GM13976 (cell line): ENCODE results near the gene BMPR1B.
A peak's percentile ranks its signal among the peaks of the same experiment; 100 is the strongest.
"Not testable (repeated sequence)": the region's sequence is repeated elsewhere in the genome, so short reads cannot be mapped to it uniquely, and the experiment has no call there.

Experiments used
- DNase-seq: peaks from one replicate; pipeline ENCODE4 v3.0.0; 2012; ENCODE audit warnings: low spot score
- in situ Hi-C: fragments of 300-500 bp; cut with MboI; formaldehyde crosslinking; loops from one replicate; pipeline ENCODE4 v1.12.0; 2022; ENCODE audit warnings: low sequenced_read_pairs, mixed read lengths, inconsistent platforms; ENCODE audit not compliant: unreplicated experiment
- TF ChIP-seq, protein P1 (sequence below): IDR thresholded peaks from 2 replicates; pipeline ENCODE4 v1.5.1; 2012; ENCODE audit warnings: borderline replicate concordance, mild to moderate bottlenecking; ENCODE audit not compliant: insufficient read depth; ENCODE audit errors: extremely low read depth, missing control alignments, control extremely low read depth

BMPR1B gene

DNA sequence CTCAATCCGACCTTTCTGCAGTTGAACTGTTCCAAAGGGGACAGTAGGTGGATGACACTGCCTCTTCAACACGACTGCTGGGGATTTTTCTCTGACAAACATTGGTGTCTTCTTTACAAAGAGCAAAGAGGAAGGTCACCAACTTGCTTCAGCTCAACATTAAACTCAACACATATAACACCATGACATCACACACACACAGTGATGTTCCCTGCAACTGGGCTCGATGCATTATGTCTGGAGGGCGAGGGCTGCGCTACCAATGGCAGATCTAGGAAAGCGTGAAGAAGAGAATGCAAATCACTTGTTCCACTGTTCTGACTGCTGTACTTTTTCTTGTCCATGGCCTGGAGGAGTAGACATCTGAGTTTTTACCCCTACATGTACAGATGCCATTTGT, 405.1 kb downstream of the BMPR1B start:
- in situ Hi-C loops, result no loop called here
- TF ChIP-seq, protein P1, sequence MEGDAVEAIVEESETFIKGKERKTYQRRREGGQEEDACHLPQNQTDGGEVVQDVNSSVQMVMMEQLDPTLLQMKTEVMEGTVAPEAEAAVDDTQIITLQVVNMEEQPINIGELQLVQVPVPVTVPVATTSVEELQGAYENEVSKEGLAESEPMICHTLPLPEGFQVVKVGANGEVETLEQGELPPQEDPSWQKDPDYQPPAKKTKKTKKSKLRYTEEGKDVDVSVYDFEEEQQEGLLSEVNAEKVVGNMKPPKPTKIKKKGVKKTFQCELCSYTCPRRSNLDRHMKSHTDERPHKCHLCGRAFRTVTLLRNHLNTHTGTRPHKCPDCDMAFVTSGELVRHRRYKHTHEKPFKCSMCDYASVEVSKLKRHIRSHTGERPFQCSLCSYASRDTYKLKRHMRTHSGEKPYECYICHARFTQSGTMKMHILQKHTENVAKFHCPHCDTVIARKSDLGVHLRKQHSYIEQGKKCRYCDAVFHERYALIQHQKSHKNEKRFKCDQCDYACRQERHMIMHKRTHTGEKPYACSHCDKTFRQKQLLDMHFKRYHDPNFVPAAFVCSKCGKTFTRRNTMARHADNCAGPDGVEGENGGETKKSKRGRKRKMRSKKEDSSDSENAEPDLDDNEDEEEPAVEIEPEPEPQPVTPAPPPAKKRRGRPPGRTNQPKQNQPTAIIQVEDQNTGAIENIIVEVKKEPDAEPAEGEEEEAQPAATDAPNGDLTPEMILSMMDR, result no peak
- no peak for DNase-seq

DNA sequence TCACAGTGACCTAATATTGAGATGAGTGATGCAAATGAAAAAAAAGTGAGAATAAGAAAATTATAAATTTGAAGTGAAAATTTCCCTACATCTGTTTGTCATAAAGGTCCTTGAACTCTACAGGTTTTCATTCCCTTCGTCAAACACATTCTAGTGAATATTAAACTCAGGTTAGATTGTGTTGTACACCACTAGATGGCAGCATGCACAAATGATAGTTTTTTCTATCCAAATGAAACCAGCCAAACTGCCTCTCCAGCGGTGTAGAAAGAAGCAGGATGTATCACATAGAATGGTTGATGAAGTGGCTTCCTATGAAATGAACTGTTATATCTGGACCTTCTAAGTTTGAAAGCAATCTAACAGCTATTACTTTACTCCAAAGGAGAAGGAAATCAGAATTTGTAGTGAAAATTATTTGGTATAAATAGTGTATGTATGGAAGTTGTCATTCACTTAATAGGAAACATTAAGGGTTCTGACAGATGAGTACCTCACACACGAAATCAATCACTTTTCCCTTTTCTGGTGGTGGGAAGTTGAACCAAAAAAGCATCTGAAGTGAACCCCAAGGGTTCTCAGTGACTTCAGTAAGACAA, 408.3 kb downstream of the BMPR1B start:
- peak; percentile 44 for DNase-seq
- in situ Hi-C loops, result no loop called here
- TF ChIP-seq, protein P1, result peak; percentile 40

DNA sequence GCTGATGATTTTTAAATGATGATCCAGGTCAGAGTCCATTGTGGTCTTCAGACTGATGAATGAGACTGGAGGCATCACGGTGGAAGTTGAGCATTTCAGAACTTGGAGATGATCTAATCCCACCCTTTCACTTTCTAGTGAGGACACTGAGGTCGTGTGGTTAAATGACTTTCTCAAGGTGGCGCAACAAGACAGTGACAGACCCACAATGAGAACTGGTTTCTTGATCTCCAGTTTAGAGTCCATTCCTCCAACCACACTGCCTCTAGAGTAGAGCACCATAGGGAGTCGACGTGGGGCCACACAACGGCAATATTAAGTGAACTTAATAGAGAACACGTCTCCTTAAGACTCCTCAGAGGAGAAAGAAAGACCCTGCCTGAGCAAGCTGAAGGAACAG, 410.1 kb downstream of the BMPR1B start:
- TF ChIP-seq, protein P1, result no peak
- in situ Hi-C loops, result no loop called here
- no peak for DNase-seq

DNA sequence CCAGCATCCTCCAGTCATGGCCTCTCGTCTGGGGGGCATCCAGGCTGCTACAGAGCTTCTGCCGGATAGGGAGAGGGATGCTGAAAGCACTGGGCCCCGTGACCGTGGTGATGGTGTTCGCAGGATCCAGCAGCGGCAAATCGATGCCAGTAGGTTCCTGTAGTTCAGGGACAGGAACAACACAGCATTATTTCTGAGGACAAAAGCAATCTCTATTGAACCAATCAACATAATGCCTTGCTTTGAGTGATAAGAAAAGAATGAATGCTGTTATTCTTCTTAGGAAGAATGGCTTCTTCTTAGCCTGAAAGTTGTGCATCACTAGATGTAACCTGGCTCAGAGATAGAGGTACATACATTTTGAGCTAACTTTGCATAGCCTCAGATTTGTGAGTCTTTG, 412.4 kb downstream of the BMPR1B start:
- TF ChIP-seq, protein P1, result no peak
- DNase-seq, result no peak
- in situ Hi-C loops, result no loop called here

DNA sequence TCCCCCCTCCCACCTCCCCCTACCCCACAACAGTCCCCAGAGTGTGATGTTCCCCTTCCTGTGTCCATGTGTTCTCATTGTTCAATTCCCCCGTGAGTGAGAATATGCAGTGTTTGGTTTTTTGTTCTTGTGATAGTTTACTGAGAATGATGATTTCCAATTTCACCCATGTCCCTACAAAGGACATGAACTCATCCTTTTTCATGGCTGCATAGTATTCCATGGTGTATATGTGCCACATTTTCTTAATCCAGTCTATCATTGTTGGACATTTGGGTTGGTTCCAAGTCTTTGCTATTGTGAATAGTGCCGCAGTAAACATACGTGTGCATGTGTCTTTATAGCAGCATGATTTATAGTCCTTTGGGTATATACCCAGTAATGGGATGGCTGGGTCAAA, 413.6 kb downstream of the BMPR1B start:
- DNase-seq, in situ Hi-C loops: not testable (repeated sequence)

DNA sequence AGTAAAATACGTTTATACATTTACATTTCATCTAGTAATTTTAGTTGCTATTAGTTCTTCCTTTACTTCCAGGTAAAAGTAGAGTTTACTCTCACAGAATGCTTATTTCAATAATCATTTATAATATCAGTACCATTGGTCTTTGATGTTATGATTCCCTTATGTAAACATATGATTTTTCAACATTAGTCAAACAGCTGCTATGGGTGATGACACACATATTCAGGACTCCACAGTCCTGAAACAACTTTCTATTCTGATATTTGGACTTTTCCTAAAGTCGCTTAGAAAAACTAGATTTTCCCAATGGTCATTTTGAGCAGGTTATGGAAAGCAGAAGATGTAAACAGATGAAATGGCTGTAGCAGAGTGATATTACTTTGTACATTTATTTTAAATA, 421.2 kb downstream of the BMPR1B start:
- no peak for DNase-seq
- in situ Hi-C loops, result no loop called here
- TF ChIP-seq, protein P1, result no peak

DNA sequence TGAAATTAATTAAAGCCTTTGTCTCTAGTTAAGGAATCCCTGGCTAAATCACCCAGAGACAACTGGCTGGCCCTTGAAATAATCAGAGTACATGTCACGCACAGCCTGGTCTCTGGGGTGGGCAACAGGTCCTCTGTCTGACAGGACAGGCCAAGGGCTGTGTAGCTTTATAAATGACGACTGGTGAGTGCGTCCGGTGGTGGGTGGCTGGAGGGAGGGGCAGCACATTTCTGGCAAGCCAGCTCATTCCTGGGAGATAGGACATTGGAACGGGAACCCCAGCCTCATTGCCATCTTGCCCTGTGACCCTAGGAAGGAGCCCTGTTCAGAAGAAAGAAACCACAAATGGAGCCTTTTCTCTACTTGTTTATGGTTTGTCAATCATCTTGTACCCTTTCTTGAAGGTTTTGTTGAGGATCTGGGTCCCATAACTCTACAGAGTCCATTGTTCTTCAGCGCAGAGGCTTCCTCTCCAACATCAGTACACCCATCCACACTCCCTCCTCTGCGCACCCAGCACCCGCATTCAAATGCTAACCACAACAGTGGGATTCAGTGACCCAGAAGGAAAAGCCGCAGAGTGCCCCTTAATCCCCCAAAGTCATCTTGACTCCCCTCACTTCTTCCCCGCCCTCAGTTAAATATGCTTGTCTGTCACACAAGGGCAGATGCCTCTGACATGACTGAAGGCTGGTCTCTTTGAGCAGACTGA, 422.9 kb downstream of the BMPR1B start:
- DNase-seq, result no peak
- TF ChIP-seq, protein P1, result no peak
- in situ Hi-C loops, result no loop called here
